NCI-H2196 (cell line): ENCODE results near the gene TMEM244.
"Not testable (repeated sequence)": the region's sequence is repeated elsewhere in the genome, so short reads cannot be mapped to it uniquely, and the experiment has no call there.

Source experiments
- DNase-seq: peaks from one replicate; lab custom pipeline; 2025; ENCODE audit not compliant: unreplicated experiment; lab: John Stamatoyannopoulos, UW

Gene TMEM244, protein sequence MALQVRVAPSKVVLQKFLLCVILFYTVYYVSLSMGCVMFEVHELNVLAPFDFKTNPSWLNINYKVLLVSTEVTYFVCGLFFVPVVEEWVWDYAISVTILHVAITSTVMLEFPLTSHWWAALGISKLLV

DNA sequence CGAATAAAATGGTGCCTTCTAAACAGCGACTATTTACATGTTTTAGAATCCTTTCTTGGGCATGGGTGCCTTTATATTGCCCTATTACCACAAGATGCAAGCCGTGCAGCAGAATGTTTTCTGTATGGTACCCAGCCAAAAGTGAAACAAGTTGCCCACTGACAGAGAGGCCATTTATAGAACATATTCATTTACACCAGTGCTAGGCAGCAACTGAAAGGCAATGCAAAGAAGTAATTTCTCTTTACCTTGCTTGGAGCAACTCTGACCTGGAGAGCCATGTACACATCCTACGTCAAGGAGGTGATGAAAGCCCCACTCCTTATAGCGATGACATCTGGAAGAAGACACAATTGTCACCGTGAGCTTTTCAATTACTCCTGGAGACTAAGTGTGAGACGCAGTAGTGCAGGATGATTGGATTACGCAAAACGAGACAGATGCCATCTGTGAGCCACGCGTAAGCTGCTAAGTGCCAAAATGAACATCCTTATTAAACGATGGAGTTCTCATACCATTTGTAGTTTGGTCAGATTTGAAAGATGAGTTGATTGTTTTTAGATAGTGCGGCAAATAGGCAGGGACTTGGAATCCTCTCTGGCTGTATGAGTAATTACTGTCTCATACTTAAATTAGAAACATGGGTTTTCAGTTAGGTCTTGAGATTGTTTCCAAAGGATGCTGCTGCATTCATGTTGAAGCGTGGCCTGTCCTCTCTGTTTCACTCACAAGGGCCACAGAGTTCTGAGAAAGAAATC is at the start of gene TMEM244:
TSS of gene TMEM244 (minus strand) at position 408 of the 758 bp plus-strand sequence. CDS start at position 281, 127 bp downstream.
- no peak for DNase-seq

DNA sequence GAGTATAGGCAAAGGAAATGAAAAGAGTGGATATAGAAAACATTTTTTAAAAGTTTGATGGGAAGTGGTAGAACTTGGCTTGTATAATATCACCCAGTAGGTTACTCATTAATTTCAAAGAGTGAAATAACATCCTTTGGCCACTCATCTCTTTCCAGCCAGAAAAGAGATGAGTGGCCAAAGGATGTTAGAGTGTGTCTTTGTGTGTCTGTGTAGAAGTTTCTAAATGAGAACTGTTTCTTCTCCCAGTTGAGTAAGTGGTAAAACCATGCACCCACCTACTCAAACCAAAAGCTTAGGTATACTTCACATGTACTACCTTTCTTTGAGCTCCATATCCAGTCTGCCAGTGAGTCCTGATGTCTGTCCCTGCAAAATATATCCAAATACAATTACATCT is 47.7 kb upstream of the TMEM244 start:
- no peak for DNase-seq

DNA sequence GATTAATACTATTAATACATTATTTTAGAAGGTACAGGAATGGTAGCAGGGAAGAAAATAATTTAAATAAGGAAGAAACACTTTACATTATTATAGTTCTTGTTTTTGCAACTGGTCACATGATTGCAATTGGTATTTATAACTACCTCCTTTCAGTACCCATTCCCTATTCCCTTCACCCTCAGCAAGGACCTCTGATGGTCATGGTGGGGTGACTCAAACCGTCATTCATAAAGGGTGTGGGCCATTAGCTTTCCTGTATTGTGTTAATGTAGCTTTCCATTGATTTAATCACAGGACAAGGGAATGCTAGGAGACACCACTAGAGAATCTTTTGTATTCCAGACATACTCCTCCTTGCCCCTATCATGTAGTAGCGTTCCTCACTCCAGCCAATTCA is 47.2 kb upstream of the TMEM244 start:
- DNase-seq = no peak

DNA sequence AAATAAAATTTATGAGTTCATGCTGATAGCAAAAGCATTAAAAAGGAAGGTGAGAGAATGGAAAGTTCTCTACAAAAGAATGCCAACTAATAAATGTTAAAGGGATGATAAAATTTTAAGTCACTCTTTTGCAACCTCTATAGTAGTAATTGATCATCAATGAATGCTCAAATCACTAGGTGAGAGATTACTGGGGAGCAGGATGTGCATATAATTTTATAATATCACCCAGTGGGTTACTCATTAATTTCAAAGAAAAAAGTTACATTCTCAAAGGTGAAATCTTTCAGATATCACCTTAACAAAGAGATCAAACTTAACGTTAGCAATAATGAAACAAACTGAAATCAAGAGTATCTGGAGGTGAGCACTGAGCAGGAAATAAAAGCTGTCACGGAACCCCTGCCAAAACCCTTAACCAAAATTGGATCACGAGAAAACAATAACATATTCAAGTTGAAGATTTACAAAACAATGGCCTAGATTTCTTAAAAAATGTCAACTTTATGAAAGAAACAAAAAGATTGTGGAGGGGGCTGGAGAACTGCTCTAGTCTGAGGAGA is 45.5 kb upstream of the TMEM244 start:
- DNase-seq = no peak

DNA sequence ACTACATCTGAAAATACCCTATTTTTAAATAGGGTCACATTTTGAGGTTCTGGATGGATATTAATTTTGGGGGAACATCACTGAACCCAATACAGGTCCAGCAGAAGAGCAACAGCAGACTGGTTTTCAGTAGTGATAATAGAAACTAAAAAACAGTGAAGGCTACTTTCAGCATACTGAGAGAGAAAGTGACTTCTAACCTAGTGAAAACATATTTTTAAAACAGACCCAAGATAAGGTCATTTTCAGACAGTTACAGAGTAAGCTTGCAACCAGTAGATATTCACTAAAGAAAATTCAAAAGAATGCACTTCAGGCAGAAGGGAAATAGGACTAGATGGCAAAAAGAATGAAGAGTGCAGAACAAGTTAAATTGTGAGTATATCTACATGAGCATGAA is 42.0 kb upstream of the TMEM244 start:
- no peak for DNase-seq

DNA sequence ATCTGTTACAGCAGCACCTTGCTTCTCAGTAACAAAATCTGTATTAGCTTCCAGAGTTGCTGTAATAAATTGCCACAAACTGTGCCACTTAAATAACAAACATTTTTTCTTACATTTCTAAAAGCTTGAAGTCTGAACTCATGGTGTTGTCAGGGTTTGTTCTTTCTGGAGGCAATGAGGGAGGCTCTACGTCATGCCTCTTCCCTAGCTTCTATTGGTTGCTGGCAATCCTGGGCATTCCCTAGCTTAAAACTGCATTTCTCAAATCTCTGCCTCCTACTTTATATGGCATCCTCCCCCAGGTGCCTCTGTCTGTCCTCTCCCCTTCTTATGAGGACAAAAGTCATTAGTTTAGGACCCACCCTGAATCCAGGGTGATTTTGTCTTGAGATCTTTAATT is 41.6 kb upstream of the TMEM244 start:
- no peak for DNase-seq

DNA sequence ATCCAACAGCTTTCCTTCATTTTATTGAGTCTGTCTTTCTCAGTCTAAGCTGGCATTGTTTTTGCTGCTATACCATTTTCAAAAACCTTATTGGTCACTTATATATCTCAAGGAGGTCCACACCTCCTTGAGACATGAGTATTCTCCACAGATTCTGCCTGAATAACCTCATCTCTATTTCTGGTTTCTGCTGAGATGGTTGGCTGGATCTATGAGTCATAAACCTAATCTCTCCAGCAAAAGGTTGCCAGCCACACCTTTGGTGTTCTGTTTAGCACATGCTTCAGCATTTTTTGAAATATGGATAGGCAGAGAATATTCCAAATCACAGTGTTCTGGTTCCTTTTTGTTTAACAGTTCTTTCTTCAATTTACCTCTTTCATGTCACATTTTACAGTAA is 40.8 kb upstream of the TMEM244 start:
- DNase-seq = no peak

DNA sequence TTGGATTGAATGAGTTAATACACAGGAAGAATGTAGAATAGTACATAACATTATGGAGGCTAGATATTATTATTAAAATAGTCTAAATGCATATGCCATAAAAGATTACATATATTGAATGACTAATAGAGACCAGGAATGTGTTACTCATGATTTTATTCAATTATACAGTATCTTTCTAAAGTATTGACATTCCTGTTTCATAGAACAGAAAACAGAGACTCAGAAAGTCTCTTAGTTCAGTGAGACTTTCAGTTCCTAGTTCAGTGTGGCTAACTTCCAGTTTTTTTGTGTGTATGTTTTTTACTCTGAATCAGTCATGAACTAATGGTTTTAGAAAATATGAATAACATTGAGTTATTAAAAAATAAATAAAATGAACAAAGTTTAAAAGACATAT is 34.6 kb upstream of the TMEM244 start:
- DNase-seq = no peak

DNA sequence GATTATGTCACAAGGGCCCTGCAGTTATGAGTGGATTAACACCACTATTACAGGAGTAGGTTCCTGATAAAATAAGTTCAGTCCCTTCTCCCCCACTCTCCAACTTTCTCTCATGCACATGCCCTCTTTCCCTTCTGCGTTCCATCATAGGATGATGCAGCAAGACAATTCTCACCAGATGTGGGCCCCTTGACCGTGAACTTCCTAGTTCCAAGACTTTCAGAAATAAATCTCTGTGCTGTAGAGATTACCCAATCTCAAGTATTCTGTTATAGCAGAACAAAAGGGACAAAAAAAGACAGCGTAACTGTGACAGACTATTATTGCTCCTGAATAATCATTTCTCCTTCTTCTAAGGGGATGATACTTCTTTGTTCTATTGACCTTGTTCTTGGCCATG is 33.8 kb upstream of the TMEM244 start:
- no peak for DNase-seq

DNA sequence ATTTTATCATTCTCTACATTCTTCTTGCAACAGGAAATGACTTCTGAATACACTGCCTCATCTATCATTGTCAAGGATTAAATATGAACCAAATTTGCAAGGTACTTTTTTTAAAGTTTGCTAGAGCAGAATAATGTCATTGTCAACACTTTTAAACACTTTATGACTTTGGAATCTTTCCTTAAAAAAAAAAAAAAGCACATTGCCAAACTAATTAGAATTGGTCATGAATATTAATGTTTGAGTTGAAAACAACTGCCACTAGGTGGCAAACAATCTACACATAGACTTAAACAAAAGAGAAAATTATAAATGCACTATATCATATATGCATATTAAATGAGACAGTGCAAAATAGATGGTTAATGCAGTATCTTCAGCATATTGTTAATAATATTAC is 32.5 kb upstream of the TMEM244 start:
- DNase-seq = no peak

DNA sequence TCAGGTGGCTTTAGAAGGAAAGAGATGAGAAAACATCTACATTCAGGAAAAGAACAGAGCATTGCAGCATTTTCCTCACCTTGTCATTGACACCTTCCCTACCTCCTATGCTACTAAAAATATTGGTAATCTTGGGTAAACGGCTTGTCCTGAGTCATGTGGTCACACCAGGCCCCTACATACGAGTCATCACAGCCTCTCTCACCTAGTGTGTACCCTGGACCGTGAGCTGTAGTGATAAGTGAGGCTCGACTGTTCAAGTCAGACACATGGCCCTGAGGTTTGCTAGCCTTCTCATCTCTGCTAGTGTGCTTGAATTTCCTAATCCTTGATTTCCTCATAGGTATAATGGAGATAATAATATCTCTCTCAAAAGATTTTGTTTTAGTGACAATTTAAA is 29.6 kb upstream of the TMEM244 start:
- no peak for DNase-seq

DNA sequence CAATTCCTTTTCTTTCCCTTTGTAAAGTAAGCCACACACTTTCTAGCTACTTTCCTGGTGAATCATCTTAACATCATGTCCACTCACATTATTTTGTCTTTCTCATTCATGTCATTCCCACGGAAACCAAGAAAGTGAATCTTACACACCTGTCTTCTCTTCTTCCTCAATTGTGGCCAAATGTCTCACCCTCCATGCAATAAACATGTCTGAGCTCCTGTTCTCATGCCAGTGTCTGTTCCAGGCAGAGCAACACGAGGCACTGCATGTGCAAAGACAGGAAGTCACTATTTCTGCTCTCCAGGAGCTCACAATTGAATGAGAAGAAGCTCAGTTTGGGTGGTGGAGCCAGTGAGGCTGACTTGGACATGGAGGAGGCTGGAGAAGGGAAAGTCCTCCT is 29.0 kb upstream of the TMEM244 start:
- DNase-seq = no peak

DNA sequence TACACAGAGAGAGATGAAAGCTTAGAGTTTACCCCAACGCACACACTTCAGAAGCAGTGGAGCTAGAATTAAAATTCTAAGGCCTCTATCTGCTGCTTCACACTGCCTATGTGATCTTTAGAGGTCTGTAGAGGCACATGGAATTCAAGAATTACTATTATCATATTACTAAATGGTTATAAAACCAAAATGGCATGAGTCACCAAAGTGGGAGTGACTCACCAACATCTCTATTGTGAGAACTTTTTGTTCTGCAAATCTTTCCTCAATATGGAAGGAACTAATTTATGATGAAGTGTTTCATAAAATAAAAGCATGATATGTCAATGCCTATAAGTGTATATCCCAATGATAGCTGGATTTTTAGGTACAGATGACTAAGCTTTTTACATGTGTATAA is 28.5 kb upstream of the TMEM244 start:
- DNase-seq = no peak

DNA sequence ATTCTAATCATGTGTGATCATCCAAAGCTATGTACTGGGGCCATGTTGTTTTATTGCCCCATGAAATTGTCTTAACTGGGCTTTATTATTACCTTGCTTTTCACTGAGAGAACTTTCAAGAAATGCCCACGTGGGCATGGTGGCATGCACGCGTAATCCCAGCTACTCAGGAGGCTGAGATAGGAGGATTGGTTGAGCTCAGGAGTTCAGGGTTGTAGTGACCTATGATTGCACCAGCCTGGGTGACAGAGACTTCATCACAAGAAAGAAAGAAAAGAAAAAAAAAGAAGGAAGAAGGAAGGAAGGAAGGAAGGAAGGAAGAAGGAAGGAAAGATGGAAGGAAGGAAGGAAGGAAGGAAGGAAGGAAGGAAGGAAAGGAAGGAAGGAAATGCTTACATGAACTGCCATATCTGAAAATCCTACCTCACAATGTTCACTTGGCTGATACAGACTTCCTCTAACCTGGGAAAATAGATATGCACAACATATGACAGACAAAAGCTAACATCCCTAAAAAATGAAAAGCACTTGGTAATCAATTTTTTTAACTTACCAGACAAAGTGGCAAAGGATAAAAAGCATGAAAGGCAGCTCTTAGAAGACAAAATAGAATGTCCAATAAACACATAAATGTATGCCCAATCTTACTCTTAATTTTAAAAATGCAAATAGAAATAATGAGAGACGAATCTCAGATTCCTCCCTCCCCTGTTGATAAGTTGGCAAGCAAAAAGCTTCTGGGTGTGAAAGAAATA is 25.5 kb upstream of the TMEM244 start:
- DNase-seq = no peak

DNA sequence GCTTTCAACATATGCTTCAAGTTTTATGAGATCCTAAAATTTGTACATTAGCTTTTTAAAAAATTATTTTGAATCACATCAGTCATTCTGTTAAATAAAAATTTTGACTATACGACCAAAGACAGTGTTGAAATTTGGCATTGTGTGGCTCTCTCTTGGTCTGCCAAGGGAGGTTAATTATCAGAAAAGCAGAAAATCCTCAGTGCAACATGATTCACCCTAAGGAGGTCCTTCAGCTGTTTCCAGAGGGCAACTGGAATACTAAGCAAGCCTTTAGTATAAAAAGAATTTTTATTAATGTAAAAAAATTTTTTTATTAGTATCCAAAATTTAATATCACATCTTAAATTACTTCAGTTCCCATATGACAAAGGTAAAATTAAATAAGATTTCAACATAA is 23.1 kb upstream of the TMEM244 start:
- no peak for DNase-seq

DNA sequence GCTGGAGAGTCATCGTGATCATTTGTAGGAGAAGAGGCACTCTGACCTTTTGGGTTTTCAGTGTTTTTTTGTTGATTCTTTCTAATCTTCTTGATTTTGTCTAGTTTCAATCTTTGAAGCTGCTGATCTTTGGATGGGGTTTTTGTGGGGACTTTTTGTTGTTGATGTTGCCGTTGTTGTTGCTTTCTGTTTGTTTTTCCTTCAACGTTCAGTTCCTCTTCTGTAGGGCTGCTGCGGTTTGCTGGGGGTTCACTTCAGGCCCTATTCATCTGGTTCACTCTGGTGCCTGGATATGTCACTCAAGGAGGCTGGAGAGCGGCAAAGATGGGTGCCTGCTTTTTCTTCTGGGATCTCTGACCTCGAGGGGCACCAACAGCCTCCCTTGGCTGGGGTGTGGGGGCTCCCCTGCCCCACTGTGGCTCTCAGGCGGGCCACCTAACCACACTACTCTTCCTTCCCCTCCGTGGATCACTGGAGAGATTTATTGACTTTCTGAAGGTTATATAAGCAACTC is 21.5 kb upstream of the TMEM244 start:
- DNase-seq = no peak

DNA sequence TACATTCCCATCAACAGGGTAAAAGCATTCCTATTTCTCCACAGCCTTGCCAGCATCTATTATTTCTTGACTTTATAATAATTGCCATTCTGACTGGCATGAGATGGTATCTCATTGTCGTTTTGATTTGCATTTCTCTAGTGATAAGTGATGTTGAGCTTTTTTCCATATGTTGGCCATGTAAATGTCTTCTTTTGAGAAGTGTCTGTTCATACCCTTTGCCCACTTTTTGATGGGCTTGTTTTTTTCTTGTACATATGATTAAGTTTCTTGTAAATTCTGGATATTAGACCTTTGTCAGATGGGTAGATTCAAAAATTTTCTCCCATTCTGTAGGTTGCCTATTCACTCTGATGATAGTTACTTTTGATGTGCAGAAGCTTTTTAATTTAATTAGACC is 16.8 kb upstream of the TMEM244 start:
- DNase-seq = not testable (repeated sequence)

DNA sequence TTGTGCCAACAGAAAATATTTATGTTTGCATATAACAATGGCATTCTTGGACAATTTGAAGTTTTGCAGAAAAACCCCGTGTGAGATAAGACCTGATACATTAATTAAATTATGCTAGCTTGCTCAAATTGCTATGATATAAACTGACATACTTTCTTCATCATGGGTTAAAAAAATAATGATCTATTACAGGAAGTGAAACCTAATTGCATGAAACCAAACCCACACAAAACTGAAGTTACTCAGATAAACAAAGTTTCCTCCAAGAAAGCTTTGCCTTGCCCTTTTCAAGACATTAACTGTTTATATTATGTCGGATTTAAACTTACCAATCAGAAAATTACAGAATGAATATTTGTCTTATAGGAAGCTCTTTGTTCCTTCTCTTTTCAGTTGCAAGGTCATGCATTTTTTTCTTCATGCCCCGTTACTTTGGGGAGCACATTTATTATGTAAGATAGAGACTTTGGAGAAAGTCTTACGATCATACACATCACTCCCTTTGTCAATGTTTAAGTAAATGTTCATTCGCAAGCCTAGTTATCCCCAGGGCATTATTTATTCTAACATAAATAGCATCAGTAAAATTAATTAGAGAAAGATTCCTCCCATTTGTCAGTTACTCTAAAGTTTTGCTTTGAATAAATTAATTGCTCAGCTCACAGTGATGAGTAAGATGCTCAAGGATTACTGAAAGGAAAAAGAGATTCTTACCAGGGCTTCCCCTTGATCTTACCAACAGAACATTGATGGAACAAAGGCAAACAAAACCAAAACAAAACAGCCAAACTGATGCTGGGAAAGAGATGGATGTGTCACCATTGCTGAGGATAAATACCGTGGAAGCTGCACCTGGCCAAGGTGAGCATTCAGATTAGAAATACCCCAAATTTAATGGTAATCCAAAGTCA is 14.8 kb upstream of the TMEM244 start:
- no peak for DNase-seq

DNA sequence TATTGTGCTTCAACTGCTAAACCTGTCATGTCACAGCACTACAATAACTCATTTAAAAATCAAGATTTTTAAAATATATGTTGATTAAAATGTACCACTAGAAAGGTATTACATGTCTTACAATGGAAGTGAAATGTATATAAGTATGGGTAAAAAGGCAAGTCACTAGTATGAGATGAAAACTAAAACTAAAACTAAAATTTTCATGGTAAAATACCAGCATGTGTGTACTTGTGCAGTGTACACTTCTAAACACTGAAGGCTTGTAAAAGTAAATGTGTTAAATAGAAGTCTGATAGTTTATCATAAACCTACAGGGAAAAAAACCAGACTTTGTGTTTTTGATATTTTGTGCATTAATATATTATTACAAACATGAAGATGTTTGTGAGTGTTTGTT is 13.7 kb upstream of the TMEM244 start:
- no peak for DNase-seq

DNA sequence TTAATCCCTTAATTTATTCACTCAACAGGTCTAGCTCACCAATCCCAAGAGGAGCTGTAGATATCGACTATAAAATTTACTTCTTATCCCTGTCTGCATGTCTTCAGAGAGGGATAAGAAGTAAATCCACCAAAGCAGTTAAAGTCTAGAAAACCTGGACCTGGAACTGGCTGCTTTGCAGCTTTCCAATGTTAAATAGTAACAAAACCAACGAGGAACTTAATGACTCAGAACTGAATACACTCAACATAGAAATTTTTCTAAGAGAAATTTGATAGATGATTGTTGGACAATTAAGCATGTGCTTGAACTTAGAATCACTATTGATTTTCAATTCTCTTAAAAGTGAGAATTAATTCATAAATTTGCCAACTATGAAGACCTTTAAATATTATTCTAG is 11.5 kb upstream of the TMEM244 start:
- DNase-seq = no peak

DNA sequence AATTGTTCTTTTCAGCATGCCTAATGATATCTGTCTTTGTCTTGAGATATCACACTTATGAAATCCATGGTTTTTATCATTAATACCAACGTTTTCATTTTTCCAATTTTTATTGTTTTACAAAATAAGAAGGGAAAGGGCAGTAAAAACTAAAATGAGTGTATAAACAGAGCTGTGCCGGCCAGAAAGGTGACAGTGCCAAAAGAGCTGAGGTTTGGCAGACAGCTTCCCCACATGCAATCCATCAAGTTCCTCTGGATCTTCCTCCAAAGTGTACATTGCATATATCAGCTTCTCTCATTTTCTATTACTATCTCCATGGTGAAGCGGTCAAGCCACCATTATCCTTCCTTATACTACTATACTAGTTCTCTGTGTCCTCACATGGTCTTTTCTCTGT is 10.1 kb upstream of the TMEM244 start:
- DNase-seq = no peak
